ENCODE measurements around the gene ACOX3.

DNA sequence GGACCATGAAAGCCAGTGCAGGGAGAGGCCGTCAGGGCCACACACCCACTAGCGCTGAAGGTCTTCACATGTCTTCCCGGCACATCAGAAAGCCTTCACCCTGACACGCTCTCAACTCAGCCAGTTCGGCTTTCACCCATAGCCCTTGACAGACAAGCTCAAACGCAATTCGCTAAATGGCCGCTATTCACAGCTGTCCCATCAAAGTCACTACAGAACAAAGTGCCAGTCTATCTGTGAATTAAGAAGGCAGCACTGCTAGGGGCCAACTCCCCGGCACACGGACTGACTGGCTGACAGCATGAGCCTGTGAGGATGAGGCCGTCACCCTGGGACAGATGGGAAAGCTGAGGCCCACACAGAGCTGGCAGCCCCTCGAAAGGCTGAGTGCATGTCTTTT lies 45.7 kb downstream of the ACOX3 start:
- TF ChIP-seq, protein P1, sequence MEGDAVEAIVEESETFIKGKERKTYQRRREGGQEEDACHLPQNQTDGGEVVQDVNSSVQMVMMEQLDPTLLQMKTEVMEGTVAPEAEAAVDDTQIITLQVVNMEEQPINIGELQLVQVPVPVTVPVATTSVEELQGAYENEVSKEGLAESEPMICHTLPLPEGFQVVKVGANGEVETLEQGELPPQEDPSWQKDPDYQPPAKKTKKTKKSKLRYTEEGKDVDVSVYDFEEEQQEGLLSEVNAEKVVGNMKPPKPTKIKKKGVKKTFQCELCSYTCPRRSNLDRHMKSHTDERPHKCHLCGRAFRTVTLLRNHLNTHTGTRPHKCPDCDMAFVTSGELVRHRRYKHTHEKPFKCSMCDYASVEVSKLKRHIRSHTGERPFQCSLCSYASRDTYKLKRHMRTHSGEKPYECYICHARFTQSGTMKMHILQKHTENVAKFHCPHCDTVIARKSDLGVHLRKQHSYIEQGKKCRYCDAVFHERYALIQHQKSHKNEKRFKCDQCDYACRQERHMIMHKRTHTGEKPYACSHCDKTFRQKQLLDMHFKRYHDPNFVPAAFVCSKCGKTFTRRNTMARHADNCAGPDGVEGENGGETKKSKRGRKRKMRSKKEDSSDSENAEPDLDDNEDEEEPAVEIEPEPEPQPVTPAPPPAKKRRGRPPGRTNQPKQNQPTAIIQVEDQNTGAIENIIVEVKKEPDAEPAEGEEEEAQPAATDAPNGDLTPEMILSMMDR (IDR thresholded peaks at IDR 0.05 in 4 of 5, conservative IDR thresholded peaks at IDR 0.05 in 1 of 5) = no peak
- no peak for TF ChIP-seq POLR2A (IDR thresholded peaks at IDR 0.05)
